Endothelial cell of umbilical vein (primary cell): ENCODE results near the gene RNF43. TPM values are rescaled to one million over a fixed set of nuclear protein-coding genes. Genes with fewer than 3 reads are reported as not detected.

Experiments used
- BruUV-seq: library from RNA; stranded (reverse); fragments of 400-500 nt; replicated peaks from 2 replicates; lab custom pipeline; 2021; lab: Mats Ljungman, UMichigan
- CTCF ChIA-PET: fragments of 300-600, 350-600 bp; sonication (Branson Sonifier 250); formaldehyde crosslinking; loops from one replicate; lab custom pipeline; 2021; ENCODE audit warnings: antibody characterized with exemption, inconsistent platforms; lab: Charles Lee
- POLR2A ChIA-PET: fragments of 300-600, 350-600 bp; sonication (Branson Sonifier 250); formaldehyde crosslinking; loops from one replicate; lab custom pipeline; 2021; ENCODE audit warnings: antibody characterized with exemption, inconsistent platforms; lab: Charles Lee
- DNase-seq: peaks from one replicate; pipeline ENCODE4 v3.0.0-alpha.2; 2011; ENCODE audit warnings: low read depth, low spot score
- FAIRE-seq: peaks from 2 replicates; lab custom pipeline; 2011; peaks lifted over from hg19 to GRCh38; lab: Jason Lieb, UNC
- H2AFZ ChIP-seq: 2 replicates; pipeline ENCODE4 v1.6.0; 2012; ENCODE audit warnings: low read depth, low read length, control low read depth, inconsistent platforms
- H3K27ac ChIP-seq: 2 replicates; pipeline ENCODE4 v1.5.1; 2011; ENCODE audit warnings: low read depth, mild to moderate bottlenecking, control low read depth, low read length, moderate library complexity; ENCODE audit not compliant: insufficient read depth
- H3K27me3 ChIP-seq, 2 experiments: 2 replicates each; pipeline versions ENCODE4 v1.6.0 to v1.6.1; 2011; ENCODE audit warnings: low read length in 2 of 2, mixed read lengths in 1 of 2; ENCODE audit not compliant: control insufficient read depth in 2 of 2, insufficient read depth in 2 of 2
- H3K36me3 ChIP-seq, 2 experiments: 2 replicates in 1 of 2; 3 replicates in 1 of 2; pipeline ENCODE4 v1.5.1; 2011; ENCODE audit warnings: low read length in 2 of 2, mild to moderate bottlenecking in 1 of 2, moderate library complexity in 1 of 2; ENCODE audit not compliant: control insufficient read depth in 2 of 2, insufficient read depth in 2 of 2; ENCODE audit errors: extremely low read depth in 1 of 2
- H3K4me1 ChIP-seq: 3 replicates; pipeline ENCODE4 v1.5.1; 2011; ENCODE audit warnings: mild to moderate bottlenecking, low read length; ENCODE audit not compliant: control insufficient read depth, insufficient read depth; ENCODE audit errors: extremely low read depth
- H3K4me2 ChIP-seq: 2 replicates; pipeline ENCODE4 v1.6.1; 2011; ENCODE audit warnings: low read length, control low read depth, mixed read lengths; ENCODE audit not compliant: insufficient read depth
- H3K4me3 ChIP-seq, 3 experiments: fragments of 200-600 bp in 1 of 3; sonication (generic), shearing (Covaris generic) in 1 of 3; replicated peaks in 1 of 3; 2 replicates each; pipeline ENCODE4 v1.5.1; 2011 to 2016; ENCODE audit warnings: control low read depth in 3 of 3, low read length in 3 of 3, mild to moderate bottlenecking in 2 of 3, inconsistent platforms in 1 of 3, low read depth in 1 of 3, moderate library complexity in 1 of 3; ENCODE audit not compliant: insufficient read depth in 1 of 3
- H3K79me2 ChIP-seq: 2 replicates; pipeline ENCODE4 v1.6.0; 2012; ENCODE audit warnings: low read length, inconsistent platforms; ENCODE audit not compliant: control insufficient read depth, insufficient read depth
- H3K9ac ChIP-seq: replicated peaks from 2 replicates; pipeline ENCODE3; 2011; ENCODE audit warnings: low read length, control low read depth; ENCODE audit not compliant: insufficient read depth; ENCODE audit errors: extremely low read depth
- H3K9me1 ChIP-seq: replicated peaks from 3 replicates; pipeline ENCODE4 v1.6.0; 2011; ENCODE audit warnings: mild to moderate bottlenecking, low read length; ENCODE audit not compliant: control insufficient read depth, insufficient read depth; ENCODE audit errors: extremely low read depth
- H3K9me3 ChIP-seq: replicated peaks from 2 replicates; pipeline ENCODE4 v1.5.1; 2012; ENCODE audit warnings: low read length, inconsistent platforms; ENCODE audit not compliant: control insufficient read depth, insufficient read depth
- H4K20me1 ChIP-seq: replicated peaks from 2 replicates; pipeline ENCODE3; 2011; ENCODE audit warnings: mild to moderate bottlenecking, low read length; ENCODE audit not compliant: control insufficient read depth, insufficient read depth; ENCODE audit errors: extremely low read depth
- CTCF ChIP-seq, 2 donors: IDR thresholded peaks; 1 replicate in 1 of 2; 2 replicates in 1 of 2; pipeline ENCODE4 v1.5.1; 2011; ENCODE audit warnings: low read length in 2 of 2, mild to moderate bottlenecking in 2 of 2, moderate library complexity in 2 of 2, control low read depth in 1 of 2, inconsistent platforms in 1 of 2, low read depth in 1 of 2; ENCODE audit not compliant: insufficient read depth in 1 of 2; ENCODE audit errors: extremely low read depth in 1 of 2
- EZH2 ChIP-seq: IDR thresholded peaks from 2 replicates; pipeline ENCODE4 v1.6.1; 2012; ENCODE audit warnings: borderline replicate concordance, low read depth, mild to moderate bottlenecking, moderate library complexity, low read length, inconsistent platforms; ENCODE audit not compliant: severe bottlenecking
- FOS ChIP-seq: IDR thresholded peaks from 2 replicates; pipeline ENCODE4 v1.6.1; 2011; ENCODE audit warnings: mild to moderate bottlenecking, low read length, moderate library complexity, borderline replicate concordance; ENCODE audit not compliant: insufficient read depth
- GATA2 ChIP-seq: IDR thresholded peaks from 2 replicates; pipeline ENCODE4 v1.7.0; 2011; ENCODE audit warnings: low read depth, mild to moderate bottlenecking, moderate library complexity, mixed read lengths, low read length; ENCODE audit not compliant: insufficient read length, insufficient read depth
- JUN ChIP-seq: IDR thresholded peaks from 2 replicates; pipeline ENCODE4 v1.6.1; 2011; ENCODE audit warnings: borderline replicate concordance, low read depth; ENCODE audit not compliant: insufficient read length, insufficient read depth
- MAX ChIP-seq: IDR thresholded peaks from 2 replicates; pipeline ENCODE4 v1.6.1; 2011; ENCODE audit not compliant: insufficient read depth, insufficient read length
- MYC ChIP-seq: IDR thresholded peaks from one replicate; pipeline ENCODE4 v1.6.1; 2011; ENCODE audit warnings: mild to moderate bottlenecking, low read depth, low read length
- POLR2A ChIP-seq: IDR thresholded peaks from 2 replicates; pipeline ENCODE4 v1.6.1; 2012; ENCODE audit warnings: low read depth, mild to moderate bottlenecking, control low read depth, low read length
- POLR2AphosphoS5 ChIP-seq: IDR thresholded peaks from 2 replicates; pipeline ENCODE4 v1.6.1; 2012; ENCODE audit warnings: low read depth, mild to moderate bottlenecking, control low read depth, low read length, moderate library complexity; ENCODE audit not compliant: insufficient read depth
- dilution Hi-C: fragments of 300-500 bp; cut with MboI; formaldehyde crosslinking; loops from one replicate; pipeline ENCODE4 v1.15.0; 2019; ENCODE audit warnings: low sequenced_read_pairs; ENCODE audit not compliant: extremely low pct_ligation_motif_present
- intact Hi-C: fragments of 100-400 bp; cut with micrococcal nuclease; formaldehyde crosslinking; loops from one replicate; pipeline ENCODE4 v1.10.0; 2022
- polyA plus RNA-seq, 4 experiments: library from polyadenylated mRNA; depleted of rRNA in 3 of 4; stranded (reverse) in 3 of 4; unstranded in 1 of 4; fragments of >200 nt; gene quantifications; 2 replicates each; pipeline versions ENCODE4 v1.2.1 to v1.2.3, GENCODE V29; 2011 to 2012; ENCODE audit warnings: missing spikeins in 1 of 4
- total RNA-seq: library from RNA; stranded (reverse); gene quantifications from 2 replicates; pipeline ENCODE4 v1.2.3, GENCODE V29; 2021

Gene RNF43
- total and polyA plus RNA-seq, 2 donors (not counting 3 experiments of a cell fraction or from before 2014, with no cell fraction given): not detected

GRCh38 chr17:58421711-58422110 lies 4.4 kb upstream of the RNF43 start:
- Histone ChIP-seq H3K4me1 (no peaks in the 10 kb centered on the region), H3K4me2 (no peak overlapping the region), H3K27me3 (peaks cover 7 to 20% of the 10 kb centered on the region in 2 experiments), H3K9ac (no peak overlapping the region), H3K9me1 (no peaks in the 10 kb centered on the region), H3K27ac (no peak overlapping the region), H3K4me3 (no peak overlapping the region), H3K79me2 (no peaks in the 10 kb centered on the region), H3K36me3 (no peaks in the 10 kb centered on the region), H2AFZ (no peak overlapping the region), H4K20me1 (no peaks in the 10 kb centered on the region), H3K9me3 (no peaks in the 10 kb centered on the region)
- ChIA-PET CTCF (no interaction called here), POLR2A (no interaction called here)
- dilution Hi-C loops (no loop called here), intact Hi-C loops (no loop called here)
- no TSS peak for BruUV-seq
- FAIRE-seq (no peak), DNase-seq (no peak)
- TF ChIP-seq POLR2AphosphoS5 (no peak), MAX (no peak), POLR2A (no peak), JUN (no peak), EZH2 (no peak), FOS (no peak), CTCF (IDR thresholded peaks at IDR 0.05; ENCODE audit: extremely low read depth in 1 of 2, insufficient read depth in 1 of 2, low read depth in 1 of 2, low read length in 2 of 2) (no peak), GATA2 (no peak), MYC (no peak)
